CMK (cell line): ENCODE results near the gene CLTC.

Experiments used
- DNase-seq: peaks from one replicate; pipeline ENCODE4 v3.0.0-alpha.2; 2010; ENCODE audit warnings: low read depth

Gene CLTC

DNA sequence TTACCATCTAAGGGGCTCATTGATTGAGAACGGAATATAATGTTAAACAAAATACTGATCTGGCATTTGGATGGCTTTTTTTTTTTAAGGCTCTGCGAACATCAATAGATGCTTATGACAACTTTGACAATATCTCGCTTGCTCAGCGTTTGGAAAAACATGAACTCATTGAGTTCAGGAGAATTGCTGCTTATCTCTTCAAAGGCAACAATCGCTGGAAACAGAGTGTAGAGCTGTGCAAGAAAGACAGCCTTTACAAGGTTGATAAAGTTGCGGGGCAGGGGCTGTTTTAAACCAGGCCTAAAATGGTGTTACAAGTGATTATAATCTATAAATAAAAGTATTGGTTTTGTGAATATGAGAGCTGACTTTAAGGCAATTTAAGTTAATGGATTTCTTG, 65.3 kb downstream of the CLTC start:
- peak; percentile 62 for DNase-seq

DNA sequence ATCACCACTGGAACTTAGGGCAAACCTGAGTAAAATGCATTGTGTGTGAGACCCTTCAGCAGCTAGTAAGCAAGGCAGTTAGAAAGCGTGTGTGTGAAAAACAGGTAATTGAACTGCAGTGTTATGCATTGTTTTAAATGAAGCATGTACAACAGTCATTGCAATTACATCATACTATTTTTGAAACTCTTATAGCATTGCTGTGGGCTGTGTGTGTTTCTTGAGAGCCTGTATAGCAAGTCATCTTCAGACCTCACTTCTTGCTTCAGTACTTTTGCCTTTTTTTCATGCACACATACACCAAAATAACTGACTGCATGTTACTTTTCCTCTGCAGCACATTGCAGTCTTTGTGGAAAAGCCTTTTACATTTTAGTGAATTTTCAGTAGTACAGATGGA, 68.3 kb downstream of the CLTC start:
- DNase-seq, result no peak

DNA sequence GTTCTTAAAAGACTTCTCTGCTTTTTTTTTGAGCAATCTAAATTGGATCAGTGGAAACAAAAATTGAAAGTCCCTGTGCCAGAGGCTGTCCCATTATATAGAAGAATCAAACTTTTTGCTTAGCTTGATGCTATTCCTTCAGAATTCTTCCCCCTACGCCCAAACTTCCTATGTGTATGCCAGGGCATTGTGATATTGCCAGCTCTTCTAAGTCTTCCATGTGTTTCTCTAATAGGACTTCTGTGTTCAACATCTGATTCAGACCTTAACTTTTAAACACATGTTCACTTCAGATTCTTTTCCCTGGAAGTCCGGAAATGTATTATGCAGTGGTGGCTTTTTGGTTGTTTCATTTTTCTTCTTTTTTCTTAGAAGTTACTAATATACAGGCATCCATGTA, 68.8 kb downstream of the CLTC start:
- no peak for DNase-seq

DNA sequence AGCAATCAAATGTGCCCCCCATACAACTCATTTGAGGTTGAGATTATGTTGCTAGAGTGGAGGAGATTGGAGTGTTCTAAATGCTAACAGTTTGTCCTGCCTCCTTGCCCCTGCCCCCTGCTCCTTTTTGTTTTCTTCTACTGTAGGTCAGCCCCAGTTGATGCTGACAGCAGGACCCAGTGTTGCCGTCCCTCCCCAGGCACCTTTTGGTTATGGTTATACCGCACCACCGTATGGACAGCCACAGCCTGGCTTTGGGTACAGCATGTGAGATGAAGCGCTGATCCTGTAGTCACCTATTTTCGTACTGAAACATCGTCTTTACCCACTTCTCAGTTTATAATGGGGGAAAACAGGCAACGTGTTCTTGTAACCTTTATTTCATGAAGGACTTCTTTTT, 73.9 kb downstream of the CLTC start:
- DNase-seq, result no peak

DNA sequence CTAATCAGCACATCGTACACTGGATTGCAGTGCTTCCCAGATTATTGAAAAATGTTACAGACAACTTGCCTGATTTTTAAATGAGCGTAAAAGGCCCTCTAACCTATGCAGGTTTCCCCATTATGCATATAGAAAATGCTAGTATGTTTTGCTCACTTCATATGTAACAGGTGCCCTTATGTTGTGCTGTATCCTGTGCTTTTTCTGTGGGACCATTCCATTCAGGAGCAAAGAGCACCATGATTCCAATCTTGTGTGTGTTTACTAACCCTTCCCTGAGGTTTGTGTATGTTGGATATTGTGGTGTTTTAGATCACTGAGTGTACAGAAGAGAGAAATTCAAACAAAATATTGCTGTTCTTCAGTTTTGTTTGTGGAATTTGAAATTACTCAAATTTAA, 74.6 kb downstream of the CLTC start:
- DNase-seq, result no peak

DNA sequence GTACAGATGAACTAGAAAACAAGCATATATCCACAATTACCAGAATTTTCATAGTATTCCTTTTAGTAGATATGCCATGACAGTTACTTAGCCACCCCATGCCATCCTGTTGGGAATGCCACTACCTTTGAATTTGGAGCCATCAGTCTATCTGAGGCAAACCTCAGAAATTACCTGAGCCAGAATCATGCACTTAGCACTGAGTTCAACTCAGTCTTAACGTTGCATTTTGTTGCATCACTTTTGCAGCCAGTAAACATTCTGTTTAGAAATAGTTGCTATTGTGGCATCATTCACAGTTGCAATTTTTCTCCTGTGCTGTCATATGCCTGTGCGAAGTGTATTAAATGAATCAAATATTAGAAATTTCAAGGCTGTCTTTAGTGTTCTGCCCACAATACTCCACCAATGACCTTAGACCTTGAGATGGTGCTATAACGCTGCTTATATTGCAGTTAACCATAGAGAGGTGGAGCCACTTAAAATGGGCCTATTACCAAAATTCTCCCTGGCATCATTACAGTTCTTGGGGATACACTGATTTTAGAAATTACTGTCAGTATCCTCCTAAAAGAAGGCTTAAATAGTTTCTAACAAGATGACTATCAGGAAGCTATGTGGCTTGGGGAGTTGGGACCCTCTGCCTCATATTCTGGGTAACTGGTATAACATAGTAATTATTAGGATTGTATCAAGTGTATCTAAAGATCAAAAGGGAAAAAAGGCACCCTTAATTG, 76.4 kb downstream of the CLTC start:
- DNase-seq, result no peak

DNA sequence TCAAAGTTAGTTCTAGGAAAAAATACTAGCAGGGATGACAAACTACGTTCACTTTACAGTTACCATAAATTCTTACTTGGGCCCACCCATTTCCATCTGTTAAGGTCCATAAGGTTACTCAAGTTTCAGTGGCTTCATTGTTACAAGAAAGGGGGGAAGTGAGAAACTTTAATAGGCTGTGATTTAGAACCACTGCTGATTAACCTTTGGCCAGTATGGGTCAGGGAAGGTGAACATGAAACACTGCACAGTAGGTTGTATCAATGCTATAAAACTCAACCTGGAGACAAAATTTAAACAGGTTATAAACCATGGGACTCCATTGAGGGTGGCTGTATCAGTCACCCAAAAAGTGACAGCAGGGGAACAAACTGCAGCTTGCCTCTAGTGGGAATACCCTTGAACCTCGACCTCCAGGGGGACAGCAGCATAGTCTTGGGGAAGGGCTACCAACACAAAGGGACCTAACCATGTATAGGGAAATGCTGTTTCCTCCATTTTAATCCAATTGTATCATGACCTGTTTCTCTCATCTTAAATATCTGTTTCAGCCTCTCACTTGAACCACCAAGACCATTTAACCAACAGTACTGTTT, 77.1 kb downstream of the CLTC start:
- no peak for DNase-seq

DNA sequence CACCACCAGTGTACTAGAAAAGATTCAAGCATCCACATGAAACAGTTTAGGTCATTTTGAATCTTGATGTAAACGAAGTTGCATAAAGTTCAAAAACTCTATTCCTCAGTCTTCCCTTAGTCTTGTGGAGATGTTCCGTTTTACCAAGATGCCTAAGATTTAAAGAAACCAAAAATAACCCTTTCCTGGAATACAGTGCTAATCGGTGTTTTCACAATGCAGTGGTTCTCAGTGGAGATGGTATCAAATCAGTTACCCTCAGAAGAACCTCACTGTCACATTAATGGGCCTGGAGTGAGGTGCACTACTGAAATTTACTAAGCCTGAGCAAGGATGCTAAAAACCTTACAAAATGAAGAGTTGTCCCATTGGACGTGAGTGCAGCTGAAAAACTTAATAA, 78.4 kb downstream of the CLTC start:
- DNase-seq, result no peak

DNA sequence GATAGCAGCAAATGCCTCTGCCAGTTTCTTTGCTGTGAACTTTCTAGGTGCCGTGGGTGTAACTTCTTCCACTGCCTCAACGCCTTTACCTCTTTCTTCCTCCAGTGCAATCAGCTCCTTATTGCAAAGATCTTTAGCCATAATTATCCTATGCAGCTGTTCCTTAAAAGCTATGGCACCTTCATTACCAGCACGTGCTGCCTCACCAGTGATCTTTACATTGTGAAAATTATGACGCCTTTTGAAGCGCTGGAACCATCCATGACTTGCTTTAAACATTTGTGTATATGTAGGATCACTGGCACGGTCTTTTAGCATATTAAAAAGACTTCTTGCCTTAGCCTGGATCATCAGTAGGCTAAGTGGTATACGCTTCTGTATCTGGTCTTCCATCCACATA, 79.5 kb downstream of the CLTC start:
- no peak for DNase-seq

DNA sequence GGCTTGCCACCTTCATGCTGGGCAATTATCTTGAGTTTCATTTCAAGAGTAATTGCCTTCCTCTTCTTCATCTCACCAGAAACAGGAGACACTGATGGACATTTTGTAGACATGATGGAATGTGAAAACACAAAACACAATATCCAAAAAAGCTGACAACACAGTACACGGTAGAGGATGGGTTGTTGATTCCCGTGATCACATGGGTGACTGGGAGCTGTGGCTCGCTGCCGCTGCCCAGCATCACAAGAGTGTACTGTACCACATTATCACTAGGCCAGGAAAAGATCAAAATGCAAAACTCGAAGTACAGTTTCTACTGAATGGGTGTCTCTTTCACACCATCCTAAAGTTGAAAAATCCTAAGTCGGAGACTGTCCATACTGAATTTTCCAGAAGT, 80.1 kb downstream of the CLTC start:
- no peak for DNase-seq

DNA sequence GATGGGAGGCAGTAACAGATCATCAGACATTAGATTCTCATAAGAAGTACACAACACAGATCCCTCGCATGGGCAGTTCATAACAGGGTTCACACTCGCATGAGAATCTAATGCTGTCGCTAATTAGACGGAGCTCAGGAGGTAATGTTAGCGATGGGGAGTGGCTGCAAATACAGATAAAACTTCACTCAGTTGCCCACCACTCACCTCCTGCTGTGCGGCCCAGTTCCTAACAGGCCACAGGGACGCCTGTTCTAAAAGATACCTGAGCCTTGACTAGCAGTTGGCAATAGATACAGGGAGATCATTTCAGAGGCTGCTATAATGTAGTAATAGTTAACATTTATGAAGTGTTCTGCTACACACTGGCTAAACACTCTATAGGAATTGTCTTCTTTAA, 82.6 kb downstream of the CLTC start:
- DNase-seq, result no peak

DNA sequence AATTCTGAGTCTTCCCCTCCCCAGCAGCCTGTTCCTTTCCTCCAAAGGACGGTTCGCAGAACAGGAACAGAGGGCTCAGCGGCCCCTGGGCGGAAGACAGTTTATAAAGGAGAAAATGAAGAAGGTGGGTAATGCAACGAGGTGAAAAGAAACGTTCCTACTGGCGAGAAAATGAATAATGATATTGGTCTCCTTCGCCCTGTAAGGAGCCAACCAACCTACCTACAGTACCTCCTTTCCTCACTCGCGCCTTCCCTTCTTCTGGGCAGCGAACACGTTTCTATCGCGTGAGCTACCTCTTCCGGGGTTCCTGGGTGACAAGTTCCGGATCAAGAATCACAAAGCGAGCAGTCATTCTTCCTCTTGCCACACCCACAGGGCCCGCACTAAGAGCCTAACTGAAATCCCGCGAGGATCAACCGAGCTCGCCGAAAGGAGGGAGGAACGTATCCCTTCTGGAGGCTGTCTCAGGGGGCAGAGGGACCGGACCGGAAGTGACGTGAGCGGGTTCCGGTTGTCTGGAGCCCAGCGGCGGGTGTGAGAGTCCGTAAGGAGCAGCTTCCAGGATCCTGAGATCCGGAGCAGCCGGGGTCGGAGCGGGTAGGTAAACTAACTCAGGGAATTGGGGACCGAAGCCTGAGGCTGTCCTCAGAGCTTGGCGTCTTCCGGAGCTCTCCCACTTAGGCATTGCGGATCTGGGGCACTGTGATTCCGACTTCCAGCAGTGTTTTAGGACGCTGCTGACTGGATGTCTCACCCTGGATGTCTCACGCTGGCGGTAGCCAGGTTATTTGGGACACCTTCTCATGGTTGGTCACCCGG, 87.7 kb downstream of the CLTC start, which contains the start of the genes PTRH2 and VMP1:
Gene PTRH2, minus strand, starts transcription at position 282 of the 822 bp plus-strand sequence. CDS start 9,452 bp downstream, outside the sequence.
Gene VMP1, plus strand, starts transcription at position 506 of the 822 bp plus-strand sequence. CDS start 23,793 bp downstream, outside the sequence.
- peak; percentile 94 for DNase-seq

DNA sequence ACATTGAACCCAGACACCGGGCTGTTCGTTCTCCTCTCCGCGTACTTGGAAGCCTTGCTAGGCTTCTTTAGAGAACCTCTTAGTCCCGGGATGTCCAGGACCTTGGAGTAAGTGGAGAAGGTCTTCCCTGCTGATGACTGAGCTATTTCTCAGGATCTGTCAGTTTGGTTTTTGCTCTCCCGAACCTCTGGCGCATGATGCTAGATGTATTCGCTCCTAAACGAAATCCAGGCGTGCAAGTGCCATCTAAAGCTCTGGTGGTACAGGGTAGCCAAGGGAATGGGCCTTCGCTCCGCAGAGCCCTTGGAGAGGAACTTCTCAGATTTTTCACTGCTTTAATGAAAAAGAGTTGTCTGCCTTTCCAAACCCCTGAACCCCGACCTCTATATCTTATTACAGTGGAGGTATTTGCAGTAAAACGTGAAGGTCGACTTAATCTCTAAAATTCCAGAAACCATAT, 88.3 kb downstream of the CLTC start:
- DNase-seq, result no peak

DNA sequence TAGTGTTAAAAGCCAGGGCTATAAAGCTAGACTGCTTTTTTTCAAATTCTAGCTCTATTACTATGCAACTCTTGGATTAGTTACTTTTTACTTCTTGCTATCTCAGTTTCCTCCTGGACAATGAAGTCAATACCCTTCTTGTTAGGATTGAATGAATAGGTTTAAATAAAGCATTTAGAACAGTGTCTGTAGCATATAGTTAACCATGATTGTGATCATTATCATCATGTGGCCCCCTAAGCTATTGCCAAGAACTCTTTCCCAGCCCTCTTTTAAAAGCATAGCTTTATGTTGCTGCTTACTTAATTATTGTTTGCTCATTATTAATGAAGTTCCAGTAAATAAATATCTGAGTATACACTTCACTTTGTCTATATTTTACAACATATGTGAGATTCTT, 92.2 kb downstream of the CLTC start:
- DNase-seq, result no peak

DNA sequence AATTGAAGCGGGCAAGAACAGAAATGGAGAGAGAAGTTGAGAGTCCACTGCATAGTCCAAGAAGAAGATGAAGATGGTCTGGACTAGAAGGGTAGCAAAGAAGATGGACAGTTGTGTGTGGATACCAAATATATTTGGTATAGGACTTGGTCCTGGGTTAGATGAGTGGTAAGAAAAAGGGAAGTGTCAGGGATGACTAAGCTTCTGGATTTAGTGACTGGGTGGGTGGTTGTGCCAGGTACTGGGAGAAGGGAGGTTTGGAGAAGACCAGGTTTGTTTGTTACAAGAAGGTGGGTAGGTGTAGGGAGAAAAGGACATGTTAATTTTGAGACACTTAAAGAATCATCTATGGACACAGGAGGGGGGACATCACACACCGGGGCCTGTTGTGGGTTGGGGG, 93.2 kb downstream of the CLTC start:
- no peak for DNase-seq

DNA sequence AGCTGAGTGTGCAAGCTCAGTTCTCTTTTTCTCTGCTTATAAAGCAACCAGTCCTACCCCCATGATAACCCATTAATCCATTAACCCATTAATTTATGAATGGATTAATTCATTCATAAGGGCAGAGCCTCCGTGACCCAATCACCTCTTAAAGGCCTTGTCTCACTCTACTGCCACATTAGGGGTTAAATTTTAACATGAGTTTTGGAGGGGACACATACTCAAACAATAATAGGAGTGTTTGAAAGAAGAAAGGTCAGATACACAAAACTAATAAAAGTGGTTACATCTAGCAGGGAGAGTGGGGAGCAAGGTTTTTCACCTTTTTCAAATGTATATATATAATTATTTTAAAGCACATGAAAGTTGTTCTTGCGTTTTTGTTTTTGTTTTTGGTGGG, 94.6 kb downstream of the CLTC start:
- no peak for DNase-seq

DNA sequence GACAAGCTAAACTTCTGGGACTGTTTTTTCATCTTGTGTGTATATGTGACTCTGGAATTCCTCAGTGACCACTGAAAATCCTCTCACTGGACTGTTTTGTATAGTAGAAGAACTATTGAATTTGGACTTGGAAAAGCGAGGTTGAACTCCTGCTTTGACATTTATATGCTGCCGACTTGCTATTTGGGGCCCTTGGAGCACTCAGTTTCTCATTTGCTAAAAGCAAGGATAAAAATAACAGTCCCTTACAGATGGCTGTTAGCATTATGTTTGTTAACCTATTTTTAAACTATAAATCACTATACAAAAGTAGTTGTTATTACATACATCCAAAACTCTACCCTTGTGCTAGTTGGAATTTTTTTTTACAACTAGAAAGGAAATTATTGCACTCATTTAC, 96.7 kb downstream of the CLTC start:
- DNase-seq, result no peak

DNA sequence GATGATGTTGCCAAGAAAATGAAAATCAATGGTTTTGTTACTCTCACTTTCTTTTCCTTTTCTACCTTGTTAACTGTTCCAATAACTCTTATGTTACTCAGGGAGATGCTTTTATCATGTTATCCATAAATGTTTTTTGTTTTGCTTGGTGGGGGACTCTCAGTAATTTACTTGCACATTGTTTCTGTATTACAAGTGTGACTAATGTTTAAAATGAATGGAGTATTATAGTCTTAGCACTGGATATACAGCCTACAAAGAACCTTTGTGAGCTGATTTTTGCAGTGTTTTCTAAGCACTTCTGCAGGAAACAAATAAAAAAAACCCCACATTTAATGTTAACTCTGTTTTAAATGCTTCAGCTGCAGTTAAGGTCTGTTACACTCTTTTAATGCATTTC, 99.8 kb downstream of the CLTC start:
- DNase-seq, result no peak

DNA sequence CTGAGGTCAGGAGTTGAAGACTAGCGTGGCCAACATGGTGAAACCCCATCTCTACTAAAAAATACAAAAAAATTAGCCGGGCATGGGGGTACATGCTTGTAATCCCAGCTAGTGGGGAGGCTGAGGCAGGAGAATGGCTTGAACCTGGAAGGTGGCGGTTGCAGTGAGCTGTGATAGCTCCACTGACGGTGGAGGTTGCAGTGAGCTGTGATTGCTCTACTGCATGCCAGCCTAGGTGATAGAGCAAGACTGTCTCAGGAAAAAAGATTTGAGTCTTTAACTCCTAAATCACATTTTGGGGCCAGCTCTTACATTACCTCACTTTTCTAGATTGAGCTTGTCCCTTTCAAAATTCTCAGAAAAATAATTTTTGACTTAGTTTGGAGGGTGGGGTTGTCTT, 102.9 kb downstream of the CLTC start:
- DNase-seq, result no peak

DNA sequence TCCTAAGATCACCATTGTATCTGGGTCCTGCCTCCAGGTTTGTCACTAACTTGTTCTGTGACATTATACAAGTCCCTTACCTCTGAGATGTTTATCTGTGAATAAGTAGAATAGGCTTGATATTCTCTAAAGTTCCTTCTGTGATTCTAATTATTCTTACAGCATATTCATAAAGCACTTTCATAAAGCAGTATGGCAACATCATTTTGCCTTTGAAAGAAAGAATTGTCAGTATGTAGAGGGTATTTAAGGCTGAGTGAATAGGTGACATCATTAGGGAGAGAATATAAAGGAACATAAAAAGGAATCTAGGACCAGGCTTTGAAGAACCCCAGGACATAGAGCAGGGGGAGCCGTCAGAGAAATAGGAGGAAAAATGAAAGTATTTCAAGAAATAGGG, 103.3 kb downstream of the CLTC start:
- DNase-seq, result no peak

DNA sequence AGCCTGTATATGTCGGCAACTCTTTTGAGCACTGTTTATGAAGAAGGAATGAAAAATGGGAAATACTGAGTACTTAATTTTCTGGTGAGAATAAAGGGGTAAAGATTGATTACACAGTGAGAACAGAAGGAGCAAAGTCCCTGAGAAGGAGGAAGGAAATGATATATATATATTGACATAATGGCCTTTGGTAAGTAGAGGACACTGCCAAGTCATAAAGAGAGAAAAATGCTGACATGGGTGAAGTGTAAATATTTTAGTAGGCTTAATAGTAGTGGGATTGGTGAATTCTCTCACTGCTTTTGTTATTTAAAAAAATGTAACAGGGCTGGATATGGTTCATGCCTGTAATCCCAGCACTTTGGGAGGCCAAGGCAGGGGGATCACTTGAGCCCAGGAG, 103.9 kb downstream of the CLTC start:
- DNase-seq, result no peak

DNA sequence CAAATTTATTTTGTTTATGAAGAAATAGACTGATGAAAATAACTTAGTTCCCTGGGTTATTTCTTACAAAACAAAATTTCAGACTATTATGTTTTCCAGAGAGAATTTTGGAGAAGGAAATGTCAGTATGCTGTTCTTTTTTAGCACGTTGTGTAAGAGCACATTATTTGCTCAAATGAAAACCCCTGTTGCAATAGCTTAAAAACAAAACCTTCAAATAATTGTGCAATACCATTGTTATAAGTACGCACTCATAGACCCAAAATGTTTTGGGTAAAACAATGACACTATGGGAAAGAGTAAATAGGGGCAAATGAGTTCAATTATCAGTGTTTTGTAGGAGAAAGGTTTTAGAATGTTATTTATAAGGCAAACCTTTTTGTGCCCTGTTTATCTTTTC, 106.0 kb downstream of the CLTC start:
- no peak for DNase-seq
